ENCODE data around the gene PCBP3.

The PCBP3 gene

DNA sequence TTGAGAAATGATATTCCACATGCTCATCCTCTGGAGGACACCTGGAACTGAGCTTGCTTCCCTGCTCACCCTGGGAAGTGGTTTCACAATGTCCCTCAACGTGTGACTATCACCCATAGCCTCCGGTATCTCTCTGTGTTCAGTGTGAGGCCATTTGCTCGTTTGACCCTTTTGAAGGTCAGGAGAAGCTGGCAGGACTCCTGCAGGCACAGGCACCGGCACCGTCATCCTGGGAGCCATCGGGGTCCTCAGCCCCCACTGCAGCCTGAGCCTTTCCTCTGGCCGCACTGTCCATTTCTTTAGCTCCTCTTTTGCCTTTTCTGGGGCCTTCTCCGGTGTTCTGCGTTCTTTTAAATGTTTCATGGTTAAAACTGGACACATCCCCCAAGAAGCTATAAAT is 178.5 kb downstream of the PCBP3 start:
- Histone ChIP-seq H2BK120ac (ENCODE audit: insufficient read depth, low read length, poor library complexity) (no peak overlapping the region), H2BK12ac (ENCODE audit: low read length) (no peak overlapping the region), H3K36me3 (ENCODE audit: control insufficient read depth in 1 of 2, insufficient read depth in 2 of 2, low read length in 2 of 2) (no peaks in the 10 kb centered on the region), H3K14ac (ENCODE audit: low read length) (no peak overlapping the region), H3K4ac (ENCODE audit: low read depth, low read length) (no peak overlapping the region), H3K79me1 (ENCODE audit: low read length) (no peaks in the 10 kb centered on the region), H3K4me3 (ENCODE audit: low read depth, low read length) (no peak overlapping the region), H3K18ac (ENCODE audit: low read length) (no peak overlapping the region), H3K4me1 (ENCODE audit: control insufficient read depth in 1 of 2, insufficient read depth in 2 of 2, low read length in 2 of 2) (no peaks in the 10 kb centered on the region), H2BK5ac (ENCODE audit: low read depth, low read length, poor library complexity) (no peak overlapping the region), H3K27me3 (ENCODE audit: insufficient read depth, low read length) (no peaks in the 10 kb centered on the region), H4K8ac (ENCODE audit: low read depth, low read length) (no peak overlapping the region), H4K91ac (ENCODE audit: low read depth, low read length) (no peak overlapping the region), H2AFZ (ENCODE audit: insufficient read depth, low read length, poor library complexity) (no peak overlapping the region), H3K27ac (ENCODE audit: low read depth, low read length) (no peak overlapping the region), H2AK5ac (ENCODE audit: low read length) (no peak overlapping the region), H3K9me3 (ENCODE audit: insufficient read depth, low read depth, low read length) (no peaks in the 10 kb centered on the region), H4K12ac (ENCODE audit: low read depth, low read length) (no peak overlapping the region), H3K79me2 (ENCODE audit: control insufficient read depth, insufficient read depth, low read length, poor library complexity) (no peaks in the 10 kb centered on the region), H3K4me2 (ENCODE audit: low read length) (no peak overlapping the region), H3K23ac (ENCODE audit: low read length) (no peak overlapping the region), H3K9ac (ENCODE audit: low read length) (no peak overlapping the region)
- no peak for DNase-seq
- no CpG with 5 or more reads among the region's 9 CpGs for WGBS (ENCODE audit: extremely low coverage, insufficient coverage, insufficient read length)

DNA sequence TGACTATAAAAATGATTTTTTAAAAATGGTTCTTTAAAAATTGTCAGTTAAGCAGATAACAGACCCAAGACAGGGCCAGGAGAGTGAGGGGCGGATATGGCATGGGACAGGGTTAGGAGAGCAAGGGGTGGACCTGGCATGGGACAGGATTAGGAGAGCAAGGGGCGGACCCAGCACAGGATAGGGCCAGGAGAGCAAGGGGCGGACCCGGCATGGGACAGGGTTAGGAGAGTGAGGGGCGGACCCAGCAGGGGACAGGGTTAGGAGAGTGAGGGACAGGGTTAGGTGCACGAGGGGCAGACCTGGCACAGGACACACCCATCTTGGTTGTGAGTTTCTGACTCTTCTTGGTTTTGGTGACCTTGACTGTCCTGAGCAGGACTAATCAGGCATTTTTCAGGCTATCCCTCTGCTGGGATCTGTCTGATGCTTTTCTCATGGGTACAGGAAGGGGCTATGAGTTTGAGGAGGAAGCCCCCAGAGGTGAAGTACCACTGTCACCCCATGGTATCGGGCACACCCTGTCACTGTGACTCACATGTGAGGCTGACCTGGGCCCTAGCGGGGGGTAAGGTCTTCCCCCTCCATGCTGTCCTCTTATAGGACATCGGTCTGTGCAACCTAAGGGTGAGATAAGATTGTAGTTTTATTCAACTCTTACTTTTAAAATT is 179.0 kb downstream of the PCBP3 start:
- H3K18ac ChIP-seq (ENCODE audit: low read length): no peak overlapping the region
- no peak for DNase-seq
- H3K14ac ChIP-seq (ENCODE audit: low read length): no peak overlapping the region
- H4K91ac ChIP-seq (ENCODE audit: low read depth, low read length): no peak overlapping the region
- no peaks in the 10 kb centered on the region for H3K4me1 ChIP-seq (ENCODE audit: control insufficient read depth in 1 of 2, insufficient read depth in 2 of 2, low read length in 2 of 2)
- H3K79me1 ChIP-seq (ENCODE audit: low read length): no peaks in the 10 kb centered on the region
- no peak overlapping the region for H3K9ac ChIP-seq (ENCODE audit: low read length)
- H2BK12ac ChIP-seq (ENCODE audit: low read length): no peak overlapping the region
- H3K79me2 ChIP-seq (ENCODE audit: control insufficient read depth, insufficient read depth, low read length, poor library complexity): no peaks in the 10 kb centered on the region
- H3K4ac ChIP-seq (ENCODE audit: low read depth, low read length): no peak overlapping the region
- H2BK120ac ChIP-seq (ENCODE audit: insufficient read depth, low read length, poor library complexity): no peak overlapping the region
- H4K8ac ChIP-seq (ENCODE audit: low read depth, low read length): no peak overlapping the region
- H2AFZ ChIP-seq (ENCODE audit: insufficient read depth, low read length, poor library complexity): no peak overlapping the region
- H2BK5ac ChIP-seq (ENCODE audit: low read depth, low read length, poor library complexity): no peak overlapping the region
- no peak overlapping the region for H4K12ac ChIP-seq (ENCODE audit: low read depth, low read length)
- no peak overlapping the region for H3K27ac ChIP-seq (ENCODE audit: low read depth, low read length)
- H3K4me2 ChIP-seq (ENCODE audit: low read length): no peak overlapping the region
- H3K4me3 ChIP-seq (ENCODE audit: low read depth, low read length): no peak overlapping the region
- no peaks in the 10 kb centered on the region for H3K9me3 ChIP-seq (ENCODE audit: insufficient read depth, low read depth, low read length)
- no peaks in the 10 kb centered on the region for H3K36me3 ChIP-seq (ENCODE audit: control insufficient read depth in 1 of 2, insufficient read depth in 2 of 2, low read length in 2 of 2)
- no peak overlapping the region for H3K23ac ChIP-seq (ENCODE audit: low read length)
- no peak overlapping the region for H2AK5ac ChIP-seq (ENCODE audit: low read length)
- WGBS (ENCODE audit: extremely low coverage, insufficient coverage, insufficient read length): no CpG with 5 or more reads among the region's 9 CpGs
- H3K27me3 ChIP-seq (ENCODE audit: insufficient read depth, low read length): no peaks in the 10 kb centered on the region

DNA sequence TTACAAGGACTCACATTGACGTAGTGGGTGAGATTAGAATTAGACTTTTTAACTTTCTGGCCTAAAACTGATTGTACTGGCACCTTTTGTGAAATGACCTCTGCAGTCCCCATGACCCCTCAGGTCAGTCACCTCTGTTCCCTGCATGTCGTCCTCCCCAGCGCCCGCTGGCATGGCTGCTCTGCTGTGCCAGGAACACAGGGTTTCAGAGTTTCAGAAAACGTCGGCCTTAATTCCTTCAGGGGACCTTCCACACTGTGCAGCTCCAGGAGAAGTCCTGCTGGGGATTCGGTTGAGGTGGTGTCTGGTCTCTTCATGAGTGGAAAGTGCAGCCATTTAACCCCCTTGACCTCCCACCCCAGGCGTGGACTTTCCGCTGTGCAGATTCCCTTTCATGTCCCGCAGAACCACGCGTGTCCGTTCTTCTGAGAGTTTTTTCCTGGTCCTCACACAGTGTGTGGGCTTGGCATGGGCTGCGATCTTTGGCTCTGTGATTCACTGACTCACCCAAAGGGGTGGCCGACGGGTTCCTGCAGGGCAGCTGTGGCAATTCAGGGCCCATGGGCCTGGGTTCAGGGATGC is 179.7 kb downstream of the PCBP3 start:
- no peak overlapping the region for H3K23ac ChIP-seq (ENCODE audit: low read length)
- H3K79me2 ChIP-seq (ENCODE audit: control insufficient read depth, insufficient read depth, low read length, poor library complexity): no peaks in the 10 kb centered on the region
- H4K91ac ChIP-seq (ENCODE audit: low read depth, low read length): no peak overlapping the region
- no peak overlapping the region for H2BK120ac ChIP-seq (ENCODE audit: insufficient read depth, low read length, poor library complexity)
- H3K4me3 ChIP-seq (ENCODE audit: low read depth, low read length): no peak overlapping the region
- H3K4me2 ChIP-seq (ENCODE audit: low read length): no peak overlapping the region
- H3K14ac ChIP-seq (ENCODE audit: low read length): no peak overlapping the region
- no peak overlapping the region for H2AFZ ChIP-seq (ENCODE audit: insufficient read depth, low read length, poor library complexity)
- no peak overlapping the region for H3K9ac ChIP-seq (ENCODE audit: low read length)
- H2AK5ac ChIP-seq (ENCODE audit: low read length): no peak overlapping the region
- no peak overlapping the region for H4K8ac ChIP-seq (ENCODE audit: low read depth, low read length)
- no peak overlapping the region for H3K27ac ChIP-seq (ENCODE audit: low read depth, low read length)
- H2BK5ac ChIP-seq (ENCODE audit: low read depth, low read length, poor library complexity): no peak overlapping the region
- no peaks in the 10 kb centered on the region for H3K4me1 ChIP-seq (ENCODE audit: control insufficient read depth in 1 of 2, insufficient read depth in 2 of 2, low read length in 2 of 2)
- no peaks in the 10 kb centered on the region for H3K27me3 ChIP-seq (ENCODE audit: insufficient read depth, low read length)
- no peak overlapping the region for H4K12ac ChIP-seq (ENCODE audit: low read depth, low read length)
- no peak overlapping the region for H3K18ac ChIP-seq (ENCODE audit: low read length)
- H2BK12ac ChIP-seq (ENCODE audit: low read length): no peak overlapping the region
- no peak for DNase-seq
- no peaks in the 10 kb centered on the region for H3K9me3 ChIP-seq (ENCODE audit: insufficient read depth, low read depth, low read length)
- no peaks in the 10 kb centered on the region for H3K36me3 ChIP-seq (ENCODE audit: control insufficient read depth in 1 of 2, insufficient read depth in 2 of 2, low read length in 2 of 2)
- no peaks in the 10 kb centered on the region for H3K79me1 ChIP-seq (ENCODE audit: low read length)
- WGBS (ENCODE audit: extremely low coverage, insufficient coverage, insufficient read length): no CpG with 5 or more reads among the region's 16 CpGs
- H3K4ac ChIP-seq (ENCODE audit: low read depth, low read length): no peak overlapping the region

DNA sequence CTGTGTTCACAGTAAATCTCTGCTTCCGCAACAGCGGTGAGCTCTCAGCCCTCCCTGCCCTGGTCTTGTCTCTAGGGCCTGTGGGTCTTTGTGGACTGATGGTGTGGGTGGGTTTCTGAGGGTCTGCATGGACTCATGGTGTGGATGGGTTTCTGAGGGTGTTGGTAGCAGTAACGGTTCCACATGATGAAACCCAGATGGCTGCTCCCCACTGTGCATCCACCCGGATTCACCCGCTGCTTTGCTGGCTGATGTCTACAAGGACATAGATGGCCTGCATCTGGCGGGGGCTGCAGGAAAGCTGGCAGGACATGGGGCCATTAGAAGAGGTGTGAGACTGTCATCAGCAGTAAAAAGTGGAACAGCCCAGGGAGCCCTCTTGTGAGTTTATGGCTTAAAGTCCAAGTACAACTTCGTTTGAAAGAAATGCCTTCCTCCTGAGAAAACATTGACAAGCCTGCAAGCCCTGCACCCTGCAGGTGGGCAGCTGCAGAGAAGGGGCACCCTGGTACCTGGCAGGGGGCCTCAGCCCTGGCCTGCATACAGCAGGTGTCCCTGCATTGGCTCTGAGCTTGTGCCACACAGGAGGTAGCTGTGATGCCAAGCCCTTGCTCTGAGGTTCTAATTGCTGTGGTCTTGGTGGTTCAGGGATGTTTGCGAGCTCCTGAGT is 181.2 kb downstream of the PCBP3 start:
- no peak overlapping the region for H3K4ac ChIP-seq (ENCODE audit: low read depth, low read length)

More for the DNA sequence above, 181.2 kb downstream of the PCBP3 start:
- no peak overlapping the region for H3K14ac ChIP-seq (ENCODE audit: low read length)
- H3K79me2 ChIP-seq (ENCODE audit: control insufficient read depth, insufficient read depth, low read length, poor library complexity): no peaks in the 10 kb centered on the region
- H3K79me1 ChIP-seq (ENCODE audit: low read length): no peaks in the 10 kb centered on the region
- H2AFZ ChIP-seq (ENCODE audit: insufficient read depth, low read length, poor library complexity): no peak overlapping the region
- no peak overlapping the region for H3K4me2 ChIP-seq (ENCODE audit: low read length)
- no peak overlapping the region for H2AK5ac ChIP-seq (ENCODE audit: low read length)
- no peak overlapping the region for H3K18ac ChIP-seq (ENCODE audit: low read length)
- no peaks in the 10 kb centered on the region for H3K27me3 ChIP-seq (ENCODE audit: insufficient read depth, low read length)
- H3K9ac ChIP-seq (ENCODE audit: low read length): no peak overlapping the region
- H4K91ac ChIP-seq (ENCODE audit: low read depth, low read length): no peak overlapping the region
- H2BK12ac ChIP-seq (ENCODE audit: low read length): no peak overlapping the region
- H2BK5ac ChIP-seq (ENCODE audit: low read depth, low read length, poor library complexity): no peak overlapping the region
- no peak for DNase-seq
- no peaks in the 10 kb centered on the region for H3K4me1 ChIP-seq (ENCODE audit: control insufficient read depth in 1 of 2, insufficient read depth in 2 of 2, low read length in 2 of 2)
- H3K23ac ChIP-seq (ENCODE audit: low read length): no peak overlapping the region
- H2BK120ac ChIP-seq (ENCODE audit: insufficient read depth, low read length, poor library complexity): no peak overlapping the region
- no peaks in the 10 kb centered on the region for H3K36me3 ChIP-seq (ENCODE audit: control insufficient read depth in 1 of 2, insufficient read depth in 2 of 2, low read length in 2 of 2)
- no peak overlapping the region for H4K8ac ChIP-seq (ENCODE audit: low read depth, low read length)
- H3K27ac ChIP-seq (ENCODE audit: low read depth, low read length): no peak overlapping the region
- no peak overlapping the region for H3K4me3 ChIP-seq (ENCODE audit: low read depth, low read length)
- H4K12ac ChIP-seq (ENCODE audit: low read depth, low read length): no peak overlapping the region
- no peaks in the 10 kb centered on the region for H3K9me3 ChIP-seq (ENCODE audit: insufficient read depth, low read depth, low read length)
- WGBS (ENCODE audit: extremely low coverage, insufficient coverage, insufficient read length): no CpG with 5 or more reads among the region's 8 CpGs
